ENCODE measurements around the gene CRY2.
"Not testable (repeated sequence)": the region's sequence is repeated elsewhere in the genome, so short reads cannot be mapped to it uniquely, and the experiment has no call there.

Gene CRY2

GRCh38 chr11:45897556-45897955, 50.3 kb downstream of the CRY2 start:
- Histone ChIP-seq H4K12ac (ENCODE audit: low read depth, low read length) (no peak overlapping the region), H3K36me3 (ENCODE audit: control insufficient read depth in 1 of 2, insufficient read depth in 2 of 2, low read length in 2 of 2) (no peaks in the 10 kb centered on the region), H3K23ac (ENCODE audit: low read length) (no peak overlapping the region), H3K4me2 (ENCODE audit: low read length) (no peak overlapping the region), H4K8ac (ENCODE audit: low read depth, low read length) (no peak overlapping the region), H2BK120ac (ENCODE audit: insufficient read depth, low read length, poor library complexity) (no peak overlapping the region), H3K9ac (ENCODE audit: low read length) (no peak overlapping the region), H2BK12ac (ENCODE audit: low read length) (no peak overlapping the region), H2AFZ (ENCODE audit: insufficient read depth, low read length, poor library complexity) (no peak overlapping the region), H3K27ac (ENCODE audit: low read depth, low read length) (no peak overlapping the region), H3K79me2 (ENCODE audit: control insufficient read depth, insufficient read depth, low read length, poor library complexity) (peaks cover 1% of the 10 kb centered on the region), H3K4ac (ENCODE audit: low read depth, low read length) (no peak overlapping the region), H3K4me1 (ENCODE audit: control insufficient read depth in 1 of 2, insufficient read depth in 2 of 2, low read length in 2 of 2) (peaks cover 6 to 8% of the 10 kb centered on the region in 2 experiments), H3K9me3 (ENCODE audit: insufficient read depth, low read depth, low read length) (peaks cover 2% of the 10 kb centered on the region), H4K91ac (ENCODE audit: low read depth, low read length) (no peak overlapping the region), H3K27me3 (ENCODE audit: insufficient read depth, low read length) (peaks cover 7% of the 10 kb centered on the region), H3K14ac (ENCODE audit: low read length) (no peak overlapping the region), H3K79me1 (ENCODE audit: low read length) (peaks cover 2% of the 10 kb centered on the region), H2AK5ac (ENCODE audit: low read length) (no peak overlapping the region), H3K18ac (ENCODE audit: low read length) (no peak overlapping the region), H2BK5ac (ENCODE audit: low read depth, low read length, poor library complexity) (no peak overlapping the region), H3K4me3 (ENCODE audit: low read depth, low read length) (no peak overlapping the region)
- WGBS (ENCODE audit: extremely low coverage, insufficient coverage, insufficient read length): no CpG with 5 or more reads among the region's 6 CpGs
- DNase-seq: no peak

- no peak overlapping the region for H3K4ac ChIP-seq (ENCODE audit: low read depth, low read length)
- H3K79me2 ChIP-seq (ENCODE audit: control insufficient read depth, insufficient read depth, low read length, poor library complexity): peaks cover 1% of the 10 kb centered on the region
- no peak overlapping the region for H3K18ac ChIP-seq (ENCODE audit: low read length)
- H2AK5ac ChIP-seq (ENCODE audit: low read length): no peak overlapping the region
- no peak overlapping the region for H2BK5ac ChIP-seq (ENCODE audit: low read depth, low read length, poor library complexity)
- no peak overlapping the region for H2AFZ ChIP-seq (ENCODE audit: insufficient read depth, low read length, poor library complexity)
- H3K4me3 ChIP-seq (ENCODE audit: low read depth, low read length): no peak overlapping the region
- peaks cover 7% of the 10 kb centered on the region for H3K27me3 ChIP-seq (ENCODE audit: insufficient read depth, low read length)
- H4K12ac ChIP-seq (ENCODE audit: low read depth, low read length): no peak overlapping the region
- H3K14ac ChIP-seq (ENCODE audit: low read length): no peak overlapping the region
- peaks cover 6 to 8% of the 10 kb centered on the region in 2 experiments for H3K4me1 ChIP-seq (ENCODE audit: control insufficient read depth in 1 of 2, insufficient read depth in 2 of 2, low read length in 2 of 2)
- no peak overlapping the region for H3K9ac ChIP-seq (ENCODE audit: low read length)
- no peak overlapping the region for H4K91ac ChIP-seq (ENCODE audit: low read depth, low read length)
- no peak overlapping the region for H3K27ac ChIP-seq (ENCODE audit: low read depth, low read length)
- DNase-seq: no peak
- no peak overlapping the region for H3K23ac ChIP-seq (ENCODE audit: low read length)
- peaks cover 3 to 4% of the 10 kb centered on the region in 2 experiments for H3K36me3 ChIP-seq (ENCODE audit: control insufficient read depth in 1 of 2, insufficient read depth in 2 of 2, low read length in 2 of 2)
- peaks cover 2% of the 10 kb centered on the region for H3K79me1 ChIP-seq (ENCODE audit: low read length)
- no CpG with 5 or more reads among the region's 3 CpGs for WGBS (ENCODE audit: extremely low coverage, insufficient coverage, insufficient read length)
- H4K8ac ChIP-seq (ENCODE audit: low read depth, low read length): no peak overlapping the region
- no peak overlapping the region for H2BK120ac ChIP-seq (ENCODE audit: insufficient read depth, low read length, poor library complexity)
- peak overlapping the region; percentile 63 for H3K4me2 ChIP-seq (ENCODE audit: low read length)
- peaks cover 2% of the 10 kb centered on the region for H3K9me3 ChIP-seq (ENCODE audit: insufficient read depth, low read depth, low read length)
- H2BK12ac ChIP-seq (ENCODE audit: low read length): no peak overlapping the region
These were observed 51.8 kb downstream of the CRY2 start for GRCh38 chr11:45899086-45899447.

- Histone ChIP-seq H2BK12ac (ENCODE audit: low read length) (peak overlapping the region; percentile 56), H3K79me2 (ENCODE audit: control insufficient read depth, insufficient read depth, low read length, poor library complexity) (peaks cover 1% of the 10 kb centered on the region), H3K4me3 (ENCODE audit: low read depth, low read length) (peak overlapping the region; percentile 76), H3K79me1 (ENCODE audit: low read length) (peaks cover 2% of the 10 kb centered on the region), H3K36me3 (ENCODE audit: control insufficient read depth in 1 of 2, insufficient read depth in 2 of 2, low read length in 2 of 2) (peaks cover 3 to 4% of the 10 kb centered on the region in 2 experiments), H4K91ac (ENCODE audit: low read depth, low read length) (peak overlapping the region; percentile 90), H3K9me3 (ENCODE audit: insufficient read depth, low read depth, low read length) (no peaks in the 10 kb centered on the region), H2BK120ac (ENCODE audit: insufficient read depth, low read length, poor library complexity) (peak overlapping the region; percentile 90), H2AFZ (ENCODE audit: insufficient read depth, low read length, poor library complexity) (peak overlapping the region; percentile 88), H3K4me1 (ENCODE audit: control insufficient read depth in 1 of 2, insufficient read depth in 2 of 2, low read length in 2 of 2) (peaks cover 6 to 8% of the 10 kb centered on the region in 2 experiments), H3K18ac (ENCODE audit: low read length) (peak overlapping the region; percentile 91), H2AK5ac (ENCODE audit: low read length) (no peak overlapping the region), H2BK5ac (ENCODE audit: low read depth, low read length, poor library complexity) (peak overlapping the region; percentile 91), H3K27ac (ENCODE audit: low read depth, low read length) (no peak overlapping the region), H3K14ac (ENCODE audit: low read length) (peak overlapping the region; percentile 92), H3K23ac (ENCODE audit: low read length) (no peak overlapping the region), H4K12ac (ENCODE audit: low read depth, low read length) (no peak overlapping the region), H4K8ac (ENCODE audit: low read depth, low read length) (peak overlapping the region; percentile 78), H3K4me2 (ENCODE audit: low read length) (peak overlapping the region; percentile 74), H3K27me3 (ENCODE audit: insufficient read depth, low read length) (peaks cover 7% of the 10 kb centered on the region), H3K9ac (ENCODE audit: low read length) (no peak overlapping the region), H3K4ac (ENCODE audit: low read depth, low read length) (peak overlapping the region; percentile 42)
- DNase-seq: peak in 1 of 2 donors; percentile 53
- WGBS (ENCODE audit: extremely low coverage, insufficient coverage, insufficient read length): no CpG with 5 or more reads among the region's 62 CpGs
These were observed 52.3 kb downstream of the CRY2 start for GRCh38 chr11:45899448-45900174.

- not testable (repeated sequence) for DNase-seq; H3K23ac ChIP-seq (ENCODE audit: low read length); H2BK120ac ChIP-seq (ENCODE audit: insufficient read depth, low read length, poor library complexity); H3K79me2 ChIP-seq (ENCODE audit: control insufficient read depth, insufficient read depth, low read length, poor library complexity); H3K27ac ChIP-seq (ENCODE audit: low read depth, low read length); H3K14ac ChIP-seq (ENCODE audit: low read length); H3K27me3 ChIP-seq (ENCODE audit: insufficient read depth, low read length); H4K91ac ChIP-seq (ENCODE audit: low read depth, low read length); H2BK5ac ChIP-seq (ENCODE audit: low read depth, low read length, poor library complexity); H3K36me3 ChIP-seq (ENCODE audit: control insufficient read depth in 1 of 2, insufficient read depth in 2 of 2, low read length in 2 of 2); H3K4me1 ChIP-seq (ENCODE audit: control insufficient read depth in 1 of 2, insufficient read depth in 2 of 2, low read length in 2 of 2); H3K18ac ChIP-seq (ENCODE audit: low read length); H2AK5ac ChIP-seq (ENCODE audit: low read length); H3K79me1 ChIP-seq (ENCODE audit: low read length); H2BK12ac ChIP-seq (ENCODE audit: low read length); H3K9me3 ChIP-seq (ENCODE audit: insufficient read depth, low read depth, low read length); H3K9ac ChIP-seq (ENCODE audit: low read length); H4K8ac ChIP-seq (ENCODE audit: low read depth, low read length); H4K12ac ChIP-seq (ENCODE audit: low read depth, low read length); H3K4ac ChIP-seq (ENCODE audit: low read depth, low read length)
- Histone ChIP-seq H3K4me3 (ENCODE audit: low read depth, low read length) (peak overlapping the region; percentile 76), H2AFZ (ENCODE audit: insufficient read depth, low read length, poor library complexity) (peak overlapping the region; percentile 15), H3K4me2 (ENCODE audit: low read length) (peak overlapping the region; percentile 79)
- no CpG with 5 or more reads among the region's 59 CpGs for WGBS (ENCODE audit: extremely low coverage, insufficient coverage, insufficient read length)
These were observed 53.0 kb downstream of the CRY2 start for GRCh38 chr11:45900175-45900800.
